ENCODE measurements around the gene PTPN14.

DNA sequence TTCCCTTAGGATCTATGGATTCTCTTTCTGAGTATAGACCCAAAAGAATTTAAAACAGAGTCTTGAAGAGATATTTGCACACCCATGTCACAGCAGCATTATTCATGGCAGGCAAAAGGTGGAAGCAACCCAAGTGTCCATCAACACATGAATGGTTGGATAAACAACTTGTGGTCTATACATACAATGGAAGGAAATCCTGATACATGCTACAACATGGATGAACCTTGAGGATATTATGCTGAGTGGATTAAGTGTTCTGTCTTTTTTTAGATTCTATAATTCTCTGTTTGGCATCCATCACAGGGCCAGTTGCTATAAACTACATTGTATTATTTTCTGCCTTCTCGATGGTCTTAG is 39.8 kb downstream of the PTPN14 start:
- TF ChIP-seq ARNT (IDR thresholded peaks at IDR 0.05) (no peak), LEF1 (IDR thresholded peaks at IDR 0.05; ENCODE audit: borderline replicate concordance) (no peak), NFRKB (IDR thresholded peaks at IDR 0.05) (no peak), PKNOX1 (IDR thresholded peaks at IDR 0.05) (no peak)
